HepG2 (cell line): ENCODE data around the gene APOA1. TPM values are rescaled to one million over a fixed set of nuclear protein-coding genes. Genes with fewer than 3 reads are reported as not detected.
A peak's percentile ranks its signal among the peaks of the same experiment; 100 is the strongest.

Experiments
- ARID2 ChIP-seq: sonication (generic); formaldehyde crosslinking; IDR thresholded peaks from 2 replicates; pipeline ENCODE4 v1.8.1; 2022; ENCODE audit warnings: mild to moderate bottlenecking, missing genetic modification reagents, borderline replicate concordance
- BORCS8-MEF2B ChIP-seq: sonication (generic); formaldehyde crosslinking; IDR thresholded peaks from 2 replicates; pipeline ENCODE4 v1.8.0; 2022; ENCODE audit warnings: mild to moderate bottlenecking, missing genetic modification reagents
- CBX5 ChIP-seq: sonication (generic); formaldehyde crosslinking; IDR thresholded peaks from 2 replicates; pipeline ENCODE4 v1.4.0; 2020; ENCODE audit warnings: missing genetic modification reagents, borderline replicate concordance
- CREM ChIP-seq, 2 experiments: sonication (generic) in 1 of 2; formaldehyde crosslinking in 1 of 2; IDR thresholded peaks; 2 replicates each; pipeline versions ENCODE4 v1.4.0 to v1.6.1; 2016 to 2020; ENCODE audit warnings: antibody characterized with exemption in 1 of 2, mild to moderate bottlenecking in 1 of 2, missing genetic modification reagents in 1 of 2
- DNMT1 ChIP-seq: sonication (generic); formaldehyde crosslinking; IDR thresholded peaks from 2 replicates; pipeline ENCODE4 v1.5.1; 2020; ENCODE audit warnings: mild to moderate bottlenecking, missing genetic modification reagents
- FOXK1 ChIP-seq: sonication (generic); formaldehyde crosslinking; IDR thresholded peaks from 2 replicates; pipeline ENCODE4 v1.4.0; 2020; ENCODE audit warnings: low read depth, missing genetic modification reagents, borderline replicate concordance
- GATA4 ChIP-seq: sonication (generic); IDR thresholded peaks from 2 replicates; pipeline ENCODE4 v1.6.1; 2016; ENCODE audit warnings: antibody characterized with exemption, low read depth, borderline replicate concordance
- HOXA5 ChIP-seq: sonication (generic); formaldehyde crosslinking; IDR thresholded peaks from 2 replicates; pipeline ENCODE4 v1.4.0; 2020; ENCODE audit warnings: missing genetic modification reagents
- KLF15 ChIP-seq: sonication (generic); formaldehyde crosslinking; IDR thresholded peaks from 2 replicates; pipeline ENCODE4 v1.8.1; 2023; ENCODE audit warnings: borderline replicate concordance, mild to moderate bottlenecking, inconsistent platforms, missing genetic modification reagents, mixed read lengths
- KMT2B ChIP-seq: IDR thresholded peaks from 2 replicates; pipeline ENCODE4 v1.6.1; 2016; ENCODE audit warnings: missing genetic modification reagents, missing compliant biosample characterization
- MTF1 ChIP-seq: sonication (generic); formaldehyde crosslinking; IDR thresholded peaks from 2 replicates; pipeline ENCODE4 v1.5.0; 2020; ENCODE audit warnings: missing genetic modification reagents
- MYNN ChIP-seq: sonication (generic); formaldehyde crosslinking; IDR thresholded peaks from 2 replicates; pipeline ENCODE4 v1.4.0; 2020; ENCODE audit warnings: mild to moderate bottlenecking, low read depth, missing genetic modification reagents
- NCOA2 ChIP-seq: sonication (generic); formaldehyde crosslinking; IDR thresholded peaks from 2 replicates; pipeline ENCODE4 v1.8.0; 2022; ENCODE audit warnings: inconsistent platforms
- NCOA5 ChIP-seq: sonication (generic); formaldehyde crosslinking; IDR thresholded peaks from 2 replicates; pipeline ENCODE4 v1.4.0; 2020; ENCODE audit warnings: missing genetic modification reagents
- PAX8 ChIP-seq: sonication (generic); formaldehyde crosslinking; IDR thresholded peaks from 2 replicates; pipeline ENCODE4 v1.8.0; 2022; ENCODE audit warnings: mild to moderate bottlenecking, missing genetic modification reagents, borderline replicate concordance
- TAF15 ChIP-seq: fragments of 200-400 bp; formaldehyde crosslinking; IDR thresholded peaks from one replicate; pipeline ENCODE4 v1.6.1; 2018; ENCODE audit warnings: mild to moderate bottlenecking, low read depth, low read length; ENCODE audit not compliant: poor library complexity, severe bottlenecking
- ZMYM3 ChIP-seq: sonication (generic); formaldehyde crosslinking; IDR thresholded peaks from 2 replicates; pipeline ENCODE4 v1.5.1; 2020; ENCODE audit warnings: mild to moderate bottlenecking, missing genetic modification reagents
- ZNF160 ChIP-seq: sonication (generic); formaldehyde crosslinking; IDR thresholded peaks from 2 replicates; pipeline ENCODE4 v1.8.0; 2022; ENCODE audit warnings: mild to moderate bottlenecking, inconsistent platforms, missing genetic modification reagents
- ZNF24 ChIP-seq: fragments of 450-650 bp; IDR thresholded peaks from 2 replicates; pipeline ENCODE4 v1.6.1; 2017; ENCODE audit warnings: antibody characterized with exemption, mild to moderate bottlenecking
- ZNF629 ChIP-seq: sonication (generic); formaldehyde crosslinking; conservative IDR thresholded peaks from 2 replicates; pipeline ENCODE4 v1.5.0; 2020; ENCODE audit warnings: missing genetic modification reagents
- ZNF709 ChIP-seq: sonication (generic); formaldehyde crosslinking; IDR thresholded peaks from 2 replicates; pipeline ENCODE4 v1.5.0; 2020; ENCODE audit warnings: mild to moderate bottlenecking, missing genetic modification reagents
- polyA plus RNA-seq, 8 experiments: library from polyadenylated mRNA; depleted of rRNA in 3 of 8; stranded (reverse) in 7 of 8; unstranded in 1 of 8; fragments of >200 nt; fragmentation: Illumina TruSeq in 4 of 8; extraction: Trizol in 4 of 8; gene quantifications; 2 replicates each; pipeline versions ENCODE4 v1.2.1 to v1.2.3, GENCODE V29; 2011 to 2016; ENCODE audit warnings: low read depth in 4 of 8, missing spikeins in 1 of 8, mixed read lengths in 1 of 8; ENCODE audit not compliant: insufficient read depth in 1 of 8
- total RNA-seq, 5 experiments: library from RNA; depleted of rRNA; stranded (reverse); fragments of >200 nt; fragmentation: Illumina TruSeq; extraction: Trizol; gene quantifications; 2 replicates each; pipeline ENCODE4 v1.2.3, GENCODE V29; 2016; ENCODE audit warnings: low read depth in 1 of 5
- TF ChIP-seq, protein P1 (sequence below): sonication (generic); formaldehyde crosslinking; IDR thresholded peaks from 2 replicates; pipeline ENCODE4 v1.8.0; 2022; ENCODE audit warnings: missing genetic modification reagents, mild to moderate bottlenecking, moderate library complexity, borderline replicate concordance
- TF ChIP-seq, protein P2 (sequence below): sonication (generic); formaldehyde crosslinking; IDR thresholded peaks from 2 replicates; pipeline ENCODE4 v1.8.1; 2023; ENCODE audit warnings: missing genetic modification reagents, mild to moderate bottlenecking, borderline replicate concordance
- TF ChIP-seq, protein P3 (sequence below): sonication (generic); formaldehyde crosslinking; IDR thresholded peaks from 2 replicates; pipeline ENCODE4 v1.5.0; 2020; ENCODE audit warnings: mild to moderate bottlenecking, missing genetic modification reagents, borderline replicate concordance
- TF ChIP-seq, protein P4 (sequence below): sonication (generic); formaldehyde crosslinking; IDR thresholded peaks from 2 replicates; pipeline ENCODE4 v1.4.0; 2020; ENCODE audit warnings: mild to moderate bottlenecking, low read depth, missing genetic modification reagents

Gene APOA1
- total and polyA plus RNA-seq, 2 of the 13 experiments (the other 11 are each of a cell fraction or from before 2014, with no cell fraction given), result 1,973 to 5,485 TPM

DNA sequence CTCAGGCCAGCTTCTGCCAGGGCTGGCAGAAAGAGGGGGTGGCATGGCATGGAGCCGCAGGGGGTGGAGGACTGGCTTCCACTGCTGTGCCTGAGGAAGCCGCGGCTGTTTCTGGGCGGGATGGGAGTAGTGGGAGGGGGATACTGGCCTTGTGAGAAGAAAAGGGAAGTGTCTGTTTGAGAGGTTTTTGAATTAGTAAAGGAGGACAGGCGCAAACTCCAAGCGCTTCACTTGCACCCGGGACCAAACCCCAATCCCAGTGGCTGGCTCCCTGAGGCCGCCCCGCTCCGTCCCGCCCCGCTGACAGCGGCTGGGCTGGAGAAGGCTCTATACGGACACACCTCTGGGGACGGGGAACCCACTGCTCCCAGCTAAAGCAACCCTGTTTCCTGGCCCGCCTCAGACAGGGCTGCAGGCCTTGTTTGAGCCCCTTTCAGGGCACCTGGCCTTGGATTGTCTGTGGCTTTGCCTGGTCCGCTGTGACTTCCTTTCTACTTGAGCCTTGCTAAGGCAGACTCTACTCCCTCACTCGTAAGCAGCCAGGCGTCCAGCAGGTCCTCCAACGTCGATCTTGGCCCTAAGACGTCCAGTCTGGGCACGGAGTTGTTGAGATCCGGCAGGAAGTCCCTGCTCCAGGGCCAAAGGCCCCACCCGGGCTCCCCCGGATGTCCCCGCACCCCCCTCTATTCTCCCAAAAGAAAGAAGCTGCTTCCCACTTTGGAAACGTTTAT, 2.2 kb downstream of the APOA1 start (continued):
- TF ChIP-seq, protein P1, sequence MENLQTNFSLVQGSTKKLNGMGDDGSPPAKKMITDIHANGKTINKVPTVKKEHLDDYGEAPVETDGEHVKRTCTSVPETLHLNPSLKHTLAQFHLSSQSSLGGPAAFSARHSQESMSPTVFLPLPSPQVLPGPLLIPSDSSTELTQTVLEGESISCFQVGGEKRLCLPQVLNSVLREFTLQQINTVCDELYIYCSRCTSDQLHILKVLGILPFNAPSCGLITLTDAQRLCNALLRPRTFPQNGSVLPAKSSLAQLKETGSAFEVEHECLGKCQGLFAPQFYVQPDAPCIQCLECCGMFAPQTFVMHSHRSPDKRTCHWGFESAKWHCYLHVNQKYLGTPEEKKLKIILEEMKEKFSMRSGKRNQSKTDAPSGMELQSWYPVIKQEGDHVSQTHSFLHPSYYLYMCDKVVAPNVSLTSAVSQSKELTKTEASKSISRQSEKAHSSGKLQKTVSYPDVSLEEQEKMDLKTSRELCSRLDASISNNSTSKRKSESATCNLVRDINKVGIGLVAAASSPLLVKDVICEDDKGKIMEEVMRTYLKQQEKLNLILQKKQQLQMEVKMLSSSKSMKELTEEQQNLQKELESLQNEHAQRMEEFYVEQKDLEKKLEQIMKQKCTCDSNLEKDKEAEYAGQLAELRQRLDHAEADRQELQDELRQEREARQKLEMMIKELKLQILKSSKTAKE (CRISPR knock-in tag), result no peak
- TF ChIP-seq ZNF709 (CRISPR knock-in tag) (peak; percentile 58; the same call in 1 of the 2 replicates), MTF1 (no peak), CBX5 (CRISPR knock-in tag) (0 out of 2 replicates have a peak, but pooled peaks have one; percentile 21), DNMT1 (no peak), PAX8 (CRISPR knock-in tag) (no peak), KLF15 (CRISPR knock-in tag) (no peak), GATA4 (no peak), NCOA2 (CRISPR knock-in tag) (no peak), KMT2B (no peak), ZNF629 (CRISPR knock-in tag) (no peak), FOXK1 (CRISPR knock-in tag) (no peak), TAF15 (no peak), BORCS8-MEF2B (CRISPR knock-in tag) (no peak), HOXA5 (no peak), ZNF24 (no peak), ARID2 (no peak), NCOA5 (CRISPR knock-in tag) (peak; percentile 90; the same call in 1 of the 2 replicates), ZMYM3 (CRISPR knock-in tag) (no peak), MYNN (CRISPR knock-in tag) (no peak), CREM (IDR thresholded peaks at IDR 0.05) (no peak), CREM (CRISPR knock-in tag; IDR thresholded peaks at IDR 0.05) (no peak), ZNF160 (CRISPR knock-in tag) (no peak)
- TF ChIP-seq, protein P2, sequence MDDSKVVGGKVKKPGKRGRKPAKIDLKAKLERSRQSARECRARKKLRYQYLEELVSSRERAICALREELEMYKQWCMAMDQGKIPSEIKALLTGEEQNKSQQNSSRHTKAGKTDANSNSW (CRISPR knock-in tag), result no peak
- TF ChIP-seq, protein P3, sequence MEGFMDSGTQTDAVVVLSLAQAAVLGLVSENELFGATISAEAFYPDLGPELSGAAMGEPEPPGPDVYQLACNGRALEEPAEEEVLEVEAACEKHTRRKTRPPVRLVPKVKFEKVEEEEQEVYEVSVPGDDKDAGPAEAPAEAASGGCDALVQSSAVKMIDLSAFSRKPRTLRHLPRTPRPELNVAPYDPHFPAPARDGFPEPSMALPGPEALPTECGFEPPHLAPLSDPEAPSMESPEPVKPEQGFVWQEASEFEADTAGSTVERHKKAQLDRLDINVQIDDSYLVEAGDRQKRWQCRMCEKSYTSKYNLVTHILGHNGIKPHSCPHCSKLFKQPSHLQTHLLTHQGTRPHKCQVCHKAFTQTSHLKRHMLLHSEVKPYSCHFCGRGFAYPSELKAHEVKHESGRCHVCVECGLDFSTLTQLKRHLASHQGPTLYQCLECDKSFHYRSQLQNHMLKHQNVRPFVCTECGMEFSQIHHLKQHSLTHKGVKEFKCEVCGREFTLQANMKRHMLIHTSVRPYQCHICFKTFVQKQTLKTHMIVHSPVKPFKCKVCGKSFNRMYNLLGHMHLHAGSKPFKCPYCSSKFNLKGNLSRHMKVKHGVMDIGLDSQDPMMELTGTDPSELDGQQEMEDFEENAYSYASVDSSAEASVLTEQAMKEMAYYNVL (CRISPR knock-in tag), result no peak
- TF ChIP-seq, protein P4, sequence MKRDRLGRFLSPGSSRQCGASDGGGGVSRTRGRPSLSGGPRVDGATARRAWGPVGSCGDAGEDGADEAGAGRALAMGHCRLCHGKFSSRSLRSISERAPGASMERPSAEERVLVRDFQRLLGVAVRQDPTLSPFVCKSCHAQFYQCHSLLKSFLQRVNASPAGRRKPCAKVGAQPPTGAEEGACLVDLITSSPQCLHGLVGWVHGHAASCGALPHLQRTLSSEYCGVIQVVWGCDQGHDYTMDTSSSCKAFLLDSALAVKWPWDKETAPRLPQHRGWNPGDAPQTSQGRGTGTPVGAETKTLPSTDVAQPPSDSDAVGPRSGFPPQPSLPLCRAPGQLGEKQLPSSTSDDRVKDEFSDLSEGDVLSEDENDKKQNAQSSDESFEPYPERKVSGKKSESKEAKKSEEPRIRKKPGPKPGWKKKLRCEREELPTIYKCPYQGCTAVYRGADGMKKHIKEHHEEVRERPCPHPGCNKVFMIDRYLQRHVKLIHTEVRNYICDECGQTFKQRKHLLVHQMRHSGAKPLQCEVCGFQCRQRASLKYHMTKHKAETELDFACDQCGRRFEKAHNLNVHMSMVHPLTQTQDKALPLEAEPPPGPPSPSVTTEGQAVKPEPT (CRISPR knock-in tag), result 0 out of 2 replicates have a peak, but pooled peaks have one; percentile 17
